CD4-positive, alpha-beta T cell treated with Interleukin-21 for 1 hour (primary cell): Measurements from ENCODE around the gene TNS1.
A peak's percentile ranks its signal among the peaks of the same experiment; 100 is the strongest.

Experiments
- DNase-seq: peaks from one replicate; pipeline ENCODE4 v3.0.0-alpha.2; 2020

Gene TNS1

GRCh38 chr2:218015586-218016521 lies 13.1 kb upstream of the TNS1 start:
- no peak for DNase-seq

- no peak for DNase-seq
Measured at GRCh38 chr2:218014706-218015585, 12.2 kb upstream of the TNS1 start.

GRCh38 chr2:218013289-218013688 lies 10.5 kb upstream of the TNS1 start:
- DNase-seq = no peak

DNA sequence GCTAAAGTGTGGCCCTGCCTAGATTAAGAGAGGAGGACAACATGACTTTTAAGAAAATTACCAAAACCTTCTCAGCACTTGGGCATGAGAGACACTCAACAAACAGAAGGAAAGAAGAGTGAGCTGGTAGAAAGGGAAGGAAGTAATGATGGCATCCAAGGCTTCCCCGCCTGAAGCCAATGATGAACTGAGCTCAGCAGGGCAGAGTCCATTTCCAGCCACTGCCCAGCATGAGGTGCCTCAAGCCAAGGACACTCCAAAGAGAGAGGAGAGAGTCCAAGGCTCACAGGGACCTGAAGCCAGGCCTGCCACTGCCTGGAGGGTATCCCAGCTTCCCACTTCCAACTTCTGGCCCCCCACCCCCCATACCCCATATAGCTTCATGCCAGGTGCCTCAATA lies 9.5 kb upstream of the TNS1 start:
- DNase-seq = no peak

DNA sequence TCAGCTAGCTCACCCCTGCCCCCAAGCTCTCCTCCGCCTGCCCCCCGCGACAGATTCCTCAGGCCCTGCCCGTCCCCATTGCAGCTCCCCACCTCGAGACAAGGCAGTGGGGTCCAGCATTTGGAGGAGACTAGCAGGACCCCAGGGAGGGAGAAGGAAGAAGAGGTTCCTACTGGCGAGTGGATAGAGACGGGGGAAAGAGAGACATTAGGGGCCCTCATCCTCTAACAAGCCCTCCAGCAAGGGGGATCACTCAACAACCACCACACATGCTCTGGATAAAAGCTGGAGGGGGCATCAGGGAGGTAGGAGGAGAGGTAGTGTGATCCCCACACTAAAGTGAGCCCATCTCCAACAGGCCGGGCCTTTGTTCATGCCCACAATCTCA lies 8.9 kb upstream of the TNS1 start:
- no peak for DNase-seq

DNA sequence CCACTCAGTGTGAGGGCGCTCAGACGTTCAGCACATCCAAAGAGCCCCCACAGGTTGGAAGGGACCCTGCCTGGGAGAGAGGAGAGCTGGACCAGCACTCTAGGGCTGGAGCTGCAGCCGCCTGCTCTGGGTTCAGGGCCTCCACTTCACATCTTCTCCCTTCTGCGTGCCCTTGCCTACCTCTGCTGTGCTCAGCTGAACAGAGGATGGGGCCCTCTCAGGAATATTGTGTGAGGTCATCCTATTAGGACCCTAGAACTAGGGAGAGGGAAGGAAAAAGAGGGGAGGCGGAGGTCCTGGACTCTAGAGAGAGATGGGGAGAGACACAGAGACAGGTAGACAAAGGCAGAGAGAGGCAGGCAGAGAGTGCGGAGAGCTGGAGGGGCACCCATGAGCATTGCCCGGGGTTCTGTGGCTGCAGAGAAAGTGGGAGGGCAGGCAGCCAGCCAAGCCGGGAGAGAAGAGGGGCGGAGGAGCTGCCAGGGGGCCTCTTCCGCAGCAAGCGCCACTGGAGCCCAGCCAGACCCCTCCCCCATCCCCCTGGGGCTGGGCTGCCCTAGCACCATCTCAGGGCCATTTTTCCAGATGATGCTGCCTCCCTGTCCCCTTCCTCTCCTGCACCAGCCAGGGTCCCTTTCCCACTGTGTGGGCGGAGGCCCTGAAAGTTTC lies 8.3 kb upstream of the TNS1 start:
- DNase-seq = no peak

DNA sequence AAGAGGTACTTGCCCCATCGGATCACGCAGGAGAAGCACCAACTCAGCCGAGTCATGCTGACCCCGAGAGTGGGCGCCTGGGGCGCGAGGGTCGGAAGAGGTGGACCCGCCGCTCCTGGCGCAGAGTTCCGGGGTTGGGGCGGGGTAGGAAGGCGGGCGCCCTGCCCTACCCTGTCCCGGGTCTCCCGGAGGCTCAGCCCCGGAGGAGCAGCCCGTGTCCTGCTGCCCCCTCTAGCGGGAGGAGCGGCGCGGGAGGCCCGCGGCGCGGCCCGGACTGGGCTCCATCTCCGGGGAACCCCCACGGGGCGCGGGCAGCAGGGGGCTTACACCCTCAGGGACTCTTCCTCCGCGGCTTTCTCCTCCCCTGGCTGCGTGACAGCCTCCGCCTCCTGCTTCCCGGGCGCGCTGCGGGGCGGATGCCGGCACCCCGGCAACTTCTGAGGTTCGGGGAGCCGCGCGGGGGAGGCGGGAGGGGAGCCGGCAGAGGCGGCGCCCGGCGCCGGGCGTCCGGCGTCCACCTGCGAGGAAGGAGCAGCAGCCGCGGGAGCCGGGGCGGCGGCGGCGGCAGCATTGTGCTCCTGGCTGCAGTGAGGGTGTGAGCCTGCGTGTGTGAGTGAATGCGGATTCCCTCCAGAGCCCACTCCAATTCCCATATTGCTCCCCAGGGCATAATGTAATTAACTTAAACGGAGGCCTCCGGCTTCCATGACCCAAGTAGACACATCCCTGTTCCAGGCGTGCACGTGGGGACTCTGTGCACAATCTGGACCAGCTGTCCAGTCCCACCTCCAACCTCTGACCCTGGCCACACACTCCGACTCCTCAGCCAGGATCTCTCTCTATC lies 7.6 kb upstream of the TNS1 start:
- peak; percentile 15 for DNase-seq

DNA sequence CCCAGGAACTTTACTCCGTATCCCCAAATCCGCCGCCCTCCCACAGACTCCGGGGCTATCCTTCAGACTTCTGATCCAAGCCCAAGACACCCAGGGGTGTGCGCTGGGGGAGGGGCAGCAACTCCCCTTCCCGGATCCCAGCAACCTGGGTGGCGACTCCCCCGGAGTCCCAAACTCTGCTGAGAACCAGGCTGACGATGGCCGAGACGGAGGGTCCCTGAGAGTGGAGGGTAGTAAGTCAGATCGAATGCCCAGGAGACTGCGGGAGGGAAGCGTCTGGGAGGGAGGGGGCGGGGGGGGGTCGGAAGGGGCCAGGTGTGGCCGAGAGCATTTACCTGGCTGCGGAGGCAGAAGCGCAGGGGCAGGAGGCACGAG lies 7.0 kb upstream of the TNS1 start:
- DNase-seq = no peak

DNA sequence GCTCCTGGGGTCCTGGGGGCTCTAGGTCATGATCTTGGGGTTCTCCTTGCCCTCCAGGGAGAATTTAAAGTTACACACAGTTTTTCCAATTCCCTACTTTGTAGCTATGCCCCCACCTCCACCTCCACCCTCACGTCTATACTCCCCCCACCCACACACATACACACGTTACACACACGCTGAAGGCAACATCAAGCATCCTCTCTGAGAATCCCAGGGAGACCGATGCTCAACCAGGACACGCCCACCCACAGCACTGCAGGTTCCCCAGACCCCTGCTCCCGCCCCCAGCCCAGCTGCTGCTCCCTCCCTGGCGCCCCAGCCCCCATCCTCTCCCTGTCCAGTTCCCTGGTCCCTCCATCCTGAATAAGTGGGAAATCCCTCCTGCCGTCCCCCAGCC lies 6.4 kb upstream of the TNS1 start:
- no peak for DNase-seq

DNA sequence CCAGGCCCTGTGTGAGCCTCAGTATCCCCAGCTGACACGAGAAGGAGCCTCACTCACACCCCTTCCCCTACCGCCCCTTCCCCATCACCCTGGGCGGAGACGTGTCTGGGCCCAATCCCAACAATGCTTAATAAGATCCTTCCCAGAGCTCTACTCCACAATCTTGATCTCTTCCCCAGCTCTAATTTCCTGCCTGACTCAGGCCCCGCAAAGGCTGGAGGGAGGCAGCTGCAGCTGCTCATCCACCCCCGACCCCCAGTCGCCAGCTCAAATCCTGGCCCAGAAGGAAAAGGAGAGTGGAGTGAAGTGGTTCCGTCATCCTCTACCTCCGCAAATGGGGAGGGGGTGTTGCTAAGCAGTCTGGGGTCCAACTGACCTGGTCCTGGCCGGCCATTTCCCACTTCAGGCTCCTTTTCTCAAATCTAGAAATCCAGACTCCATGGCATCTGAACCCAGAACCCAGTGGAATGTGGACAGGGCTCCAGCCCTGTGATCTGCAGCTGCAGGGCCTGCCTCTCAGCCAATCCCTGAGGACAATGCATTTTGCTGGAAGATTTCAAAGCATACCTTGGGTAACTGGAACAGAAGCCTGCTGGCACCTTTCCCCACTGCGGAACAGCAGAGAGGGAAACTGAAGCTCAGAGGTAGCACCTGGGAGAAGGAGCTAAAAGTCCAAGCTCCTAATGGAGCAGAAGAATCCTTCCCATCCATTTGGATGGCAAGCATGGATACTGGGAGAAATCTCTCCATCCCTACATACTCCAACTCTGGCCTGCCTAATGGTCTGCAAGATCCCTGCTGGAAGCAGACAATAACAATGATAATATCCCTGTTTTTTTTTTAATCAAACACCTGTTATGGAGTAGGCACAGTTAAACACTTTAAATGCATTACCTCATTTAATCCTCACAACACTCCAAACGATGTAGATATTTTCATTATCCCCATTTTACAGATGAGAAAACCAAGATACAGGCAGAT lies 5.6 kb upstream of the TNS1 start:
- no peak for DNase-seq

- DNase-seq = no peak
Measured at GRCh38 chr2:218006741-218007140, 3.9 kb upstream of the TNS1 start.

DNA sequence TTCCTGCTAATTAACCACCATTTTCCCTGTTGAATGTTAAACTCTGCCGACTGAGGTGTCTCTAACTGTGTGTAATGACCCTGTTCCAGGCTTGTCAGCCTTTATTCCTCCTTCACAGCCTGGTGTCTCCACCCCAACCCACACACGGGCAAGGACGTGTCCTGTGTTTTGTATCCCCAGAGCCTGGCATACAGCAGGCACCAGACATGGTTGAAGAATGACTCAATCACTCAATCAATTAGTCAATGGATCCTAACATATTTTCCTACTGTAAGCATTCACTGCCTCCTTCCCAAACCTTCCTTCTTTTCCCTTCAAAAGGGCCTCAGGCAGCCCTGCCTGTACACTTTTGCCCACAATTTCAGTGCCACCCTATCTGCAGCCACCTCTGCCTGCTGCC lies 2.7 kb upstream of the TNS1 start:
- no peak for DNase-seq

DNA sequence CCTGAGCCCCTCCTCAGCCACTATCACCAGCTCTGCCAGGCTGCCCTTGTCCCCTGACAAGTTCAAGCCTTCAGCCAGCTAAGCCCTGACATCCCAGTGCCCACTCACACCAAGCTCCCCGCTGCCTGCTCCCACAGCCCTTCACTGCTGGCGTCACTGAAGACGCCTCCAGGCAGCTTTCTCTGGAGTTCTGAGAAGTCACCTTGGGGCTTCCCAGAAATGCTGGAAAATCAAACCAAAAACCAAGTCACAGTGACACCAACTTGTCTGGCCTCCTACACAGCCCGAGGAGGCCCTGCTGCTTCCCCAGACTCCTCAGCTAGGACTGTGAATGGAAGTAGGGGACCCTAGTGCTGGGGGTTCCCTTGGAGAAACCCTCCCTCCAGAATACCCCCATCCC lies 2.2 kb upstream of the TNS1 start:
- no peak for DNase-seq

DNA sequence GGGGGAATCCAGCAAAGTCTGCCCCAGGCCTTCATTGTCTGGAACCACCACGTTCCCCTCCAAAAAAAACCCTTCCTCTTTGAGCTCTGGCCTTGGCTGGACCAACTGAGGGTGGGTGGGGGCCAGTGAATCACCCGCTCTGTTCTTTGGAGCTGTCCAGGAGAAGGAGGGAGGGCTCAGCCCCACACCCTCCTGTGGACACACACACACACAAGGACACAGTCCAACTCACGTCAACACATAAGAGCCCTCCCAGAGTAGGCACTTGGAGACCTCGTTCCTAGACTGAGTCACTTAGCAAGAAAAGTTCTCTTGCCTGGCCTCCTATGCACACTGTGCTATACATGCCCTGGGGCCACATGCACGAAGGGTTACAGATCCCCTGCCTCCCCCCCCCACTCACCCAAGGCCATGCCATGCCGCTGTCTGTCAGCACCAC lies 1.2 kb upstream of the TNS1 start:
- DNase-seq = no peak

- DNase-seq = no peak
Measured at GRCh38 chr2:218003281-218003944, 618 bp upstream of the TNS1 start.

DNA sequence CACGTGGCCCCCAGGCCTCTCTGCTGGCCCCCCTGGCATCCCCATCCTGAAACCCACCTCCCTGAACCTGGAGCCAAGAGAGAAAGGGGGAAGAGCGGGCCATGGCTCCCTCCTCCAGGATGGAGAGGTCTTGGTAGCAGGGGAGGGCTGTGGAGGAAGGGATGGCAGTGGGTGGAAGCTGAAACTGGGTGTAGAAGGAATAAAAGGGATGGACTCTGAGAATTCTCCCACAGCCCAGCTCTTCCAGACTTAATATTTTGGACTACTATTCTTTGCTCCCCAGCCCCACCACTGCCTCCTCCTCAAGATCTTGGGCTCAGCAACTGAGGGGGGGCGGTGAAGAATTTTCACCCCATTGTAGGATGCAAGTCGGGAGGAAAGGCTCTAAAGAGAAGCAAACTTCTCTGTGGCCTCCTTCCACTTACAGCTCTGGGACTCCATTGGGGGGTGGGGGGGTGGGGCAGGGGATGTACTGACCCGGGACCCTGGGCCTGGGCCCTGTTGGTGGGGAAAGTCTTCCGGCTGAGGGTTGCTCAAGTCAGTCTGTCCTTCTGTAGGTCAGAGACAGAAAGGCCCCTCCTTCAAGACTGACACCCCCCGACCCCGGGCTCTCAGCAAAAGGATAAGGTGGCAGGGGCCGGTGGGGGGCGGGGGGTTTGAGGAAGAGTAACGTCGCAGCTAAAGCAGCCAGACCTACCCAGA lies 501 bp downstream of the TNS1 start:
- no peak for DNase-seq

DNA sequence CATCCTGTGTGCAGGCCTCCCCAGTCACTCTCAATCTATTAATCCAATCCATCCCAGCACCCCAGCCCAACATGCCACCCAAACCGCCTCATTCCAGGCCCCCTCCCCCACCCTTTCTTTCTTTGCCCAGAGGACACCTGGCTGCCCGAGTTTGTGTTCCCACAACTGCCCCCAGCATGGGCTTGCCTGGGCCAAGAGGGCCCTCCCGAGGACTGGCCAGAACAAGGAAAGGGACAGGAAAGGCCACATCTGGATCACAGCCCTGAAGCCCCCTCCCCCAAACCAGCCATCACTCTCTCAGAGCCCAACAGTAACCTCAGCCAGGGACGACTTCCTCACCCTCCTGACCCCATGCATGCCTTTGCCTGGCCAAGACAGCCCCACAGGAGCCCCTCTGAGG lies 1.2 kb downstream of the TNS1 start:
- no peak for DNase-seq

- no peak for DNase-seq
Measured at GRCh38 chr2:218000136-218000535, 2.7 kb downstream of the TNS1 start.

GRCh38 chr2:217999595-217999959 lies 3.2 kb downstream of the TNS1 start:
- DNase-seq = no peak
